Ishikawa (cell line): ENCODE data around the gene SLC9A9.

Experiments used
- CEBPB ChIP-seq: IDR thresholded peaks from 2 replicates; pipeline ENCODE4 v1.6.1; 2012
- CREB1 ChIP-seq: IDR thresholded peaks from 2 replicates; pipeline ENCODE4 v1.6.1; 2012; ENCODE audit warnings: low read depth
- EGR1 ChIP-seq: IDR thresholded peaks from 2 replicates; pipeline ENCODE4 v1.6.1; 2012
- EP300 ChIP-seq: IDR thresholded peaks from 2 replicates; pipeline ENCODE4 v1.6.1; 2012; ENCODE audit warnings: borderline replicate concordance
- FOXM1 ChIP-seq: IDR thresholded peaks from 2 replicates; pipeline ENCODE4 v1.6.1; 2012; ENCODE audit warnings: low read depth, borderline replicate concordance
- NFIC ChIP-seq: IDR thresholded peaks from 2 replicates; pipeline ENCODE4 v1.6.1; 2012
- RAD21 ChIP-seq: IDR thresholded peaks from 2 replicates; pipeline ENCODE4 v1.6.1; 2012; ENCODE audit warnings: low read depth
- TAF1 ChIP-seq: IDR thresholded peaks from 2 replicates; pipeline ENCODE4 v1.6.1; 2012; ENCODE audit warnings: low read depth, mild to moderate bottlenecking
- TCF12 ChIP-seq: IDR thresholded peaks from 2 replicates; pipeline ENCODE4 v1.6.1; 2012; ENCODE audit warnings: low read depth
- TEAD4 ChIP-seq: IDR thresholded peaks from 2 replicates; pipeline ENCODE4 v1.6.1; 2012
- USF1 ChIP-seq: IDR thresholded peaks from 2 replicates; pipeline ENCODE4 v1.6.1; 2012
- YY1 ChIP-seq: IDR thresholded peaks from 2 replicates; pipeline ENCODE4 v1.6.1; 2012; ENCODE audit warnings: low read depth
- ZBTB7A ChIP-seq: IDR thresholded peaks from 2 replicates; pipeline ENCODE4 v1.6.1; 2012; ENCODE audit warnings: low read depth
- TF ChIP-seq, protein P1 (sequence below): IDR thresholded peaks from 2 replicates; pipeline ENCODE4 v1.6.1; 2012; ENCODE audit warnings: low read depth, mild to moderate bottlenecking
- TF ChIP-seq, protein P2 (sequence below): IDR thresholded peaks from 2 replicates; pipeline ENCODE4 v1.6.1; 2012

SLC9A9 gene

GRCh38 chr3:143358155-143358792 lies 490.0 kb downstream of the SLC9A9 start:
- TF ChIP-seq EP300 (no peak), EGR1 (no peak), ZBTB7A (no peak), TCF12 (no peak), YY1 (no peak), NFIC (no peak), TEAD4 (no peak), CEBPB (no peak), RAD21 (no peak), USF1 (no peak), TAF1 (no peak), FOXM1 (no peak), CREB1 (no peak)
- TF ChIP-seq, protein P1, sequence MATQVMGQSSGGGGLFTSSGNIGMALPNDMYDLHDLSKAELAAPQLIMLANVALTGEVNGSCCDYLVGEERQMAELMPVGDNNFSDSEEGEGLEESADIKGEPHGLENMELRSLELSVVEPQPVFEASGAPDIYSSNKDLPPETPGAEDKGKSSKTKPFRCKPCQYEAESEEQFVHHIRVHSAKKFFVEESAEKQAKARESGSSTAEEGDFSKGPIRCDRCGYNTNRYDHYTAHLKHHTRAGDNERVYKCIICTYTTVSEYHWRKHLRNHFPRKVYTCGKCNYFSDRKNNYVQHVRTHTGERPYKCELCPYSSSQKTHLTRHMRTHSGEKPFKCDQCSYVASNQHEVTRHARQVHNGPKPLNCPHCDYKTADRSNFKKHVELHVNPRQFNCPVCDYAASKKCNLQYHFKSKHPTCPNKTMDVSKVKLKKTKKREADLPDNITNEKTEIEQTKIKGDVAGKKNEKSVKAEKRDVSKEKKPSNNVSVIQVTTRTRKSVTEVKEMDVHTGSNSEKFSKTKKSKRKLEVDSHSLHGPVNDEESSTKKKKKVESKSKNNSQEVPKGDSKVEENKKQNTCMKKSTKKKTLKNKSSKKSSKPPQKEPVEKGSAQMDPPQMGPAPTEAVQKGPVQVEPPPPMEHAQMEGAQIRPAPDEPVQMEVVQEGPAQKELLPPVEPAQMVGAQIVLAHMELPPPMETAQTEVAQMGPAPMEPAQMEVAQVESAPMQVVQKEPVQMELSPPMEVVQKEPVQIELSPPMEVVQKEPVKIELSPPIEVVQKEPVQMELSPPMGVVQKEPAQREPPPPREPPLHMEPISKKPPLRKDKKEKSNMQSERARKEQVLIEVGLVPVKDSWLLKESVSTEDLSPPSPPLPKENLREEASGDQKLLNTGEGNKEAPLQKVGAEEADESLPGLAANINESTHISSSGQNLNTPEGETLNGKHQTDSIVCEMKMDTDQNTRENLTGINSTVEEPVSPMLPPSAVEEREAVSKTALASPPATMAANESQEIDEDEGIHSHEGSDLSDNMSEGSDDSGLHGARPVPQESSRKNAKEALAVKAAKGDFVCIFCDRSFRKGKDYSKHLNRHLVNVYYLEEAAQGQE: no peak
- TF ChIP-seq, protein P2, sequence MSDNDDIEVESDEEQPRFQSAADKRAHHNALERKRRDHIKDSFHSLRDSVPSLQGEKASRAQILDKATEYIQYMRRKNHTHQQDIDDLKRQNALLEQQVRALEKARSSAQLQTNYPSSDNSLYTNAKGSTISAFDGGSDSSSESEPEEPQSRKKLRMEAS: no peak

GRCh38 chr3:143357700-143358099 lies 490.6 kb downstream of the SLC9A9 start:
- TF ChIP-seq RAD21 (no peak), CREB1 (no peak), NFIC (no peak)
- TF ChIP-seq, protein P2: no peak

DNA sequence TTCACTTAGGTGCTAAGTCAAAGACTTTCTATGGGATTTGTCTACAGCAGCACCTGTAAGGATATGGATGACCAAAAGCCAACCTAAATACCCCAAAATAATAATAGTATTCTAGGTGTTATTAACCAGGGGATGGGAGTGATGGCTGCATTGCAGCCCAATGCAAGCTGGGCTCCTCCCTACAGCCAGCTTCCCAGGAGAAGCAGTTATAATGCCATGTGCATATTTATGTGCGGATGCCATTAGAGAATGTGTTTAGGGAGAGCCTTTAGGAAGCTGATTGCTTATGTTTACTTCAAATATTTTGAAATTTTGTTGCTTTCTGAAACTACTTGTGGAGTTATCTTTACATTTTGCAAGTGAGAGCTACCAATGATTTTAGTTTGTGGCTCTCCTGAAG lies 491.4 kb downstream of the SLC9A9 start:
- TF ChIP-seq YY1 (no peak), FOXM1 (no peak), USF1 (no peak), TEAD4 (no peak), EGR1 (no peak), CEBPB (no peak), CREB1 (no peak), NFIC (no peak), ZBTB7A (no peak), EP300 (no peak)
- TF ChIP-seq, protein P1: no peak

DNA sequence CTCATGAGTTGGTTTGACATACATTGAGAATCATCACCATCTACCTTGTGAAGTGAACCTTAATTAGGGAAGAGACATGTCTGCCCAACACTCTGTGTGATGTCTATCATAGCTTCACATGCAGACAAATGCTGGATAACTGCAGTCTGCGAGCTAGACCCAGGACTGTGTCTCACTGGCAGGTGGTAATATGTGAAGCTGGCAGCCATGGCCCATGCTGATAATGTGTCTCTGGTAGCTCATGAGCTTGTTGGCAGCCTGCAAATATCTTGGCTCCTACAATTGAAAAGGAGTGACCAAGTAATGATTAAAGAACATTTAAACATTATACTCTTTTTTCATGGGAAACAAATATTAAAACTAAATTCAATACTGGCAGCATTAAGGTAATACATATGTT lies 493.9 kb downstream of the SLC9A9 start:
- no peak for TF ChIP-seq ZBTB7A
- no peak for TF ChIP-seq YY1
- TF ChIP-seq TEAD4: no peak
- TF ChIP-seq CEBPB: no peak
- no peak for TF ChIP-seq NFIC
- no peak for TF ChIP-seq TCF12
- TF ChIP-seq CREB1: no peak
- no peak for TF ChIP-seq TAF1
- TF ChIP-seq RAD21: no peak
- TF ChIP-seq EGR1: no peak
- TF ChIP-seq USF1: no peak

DNA sequence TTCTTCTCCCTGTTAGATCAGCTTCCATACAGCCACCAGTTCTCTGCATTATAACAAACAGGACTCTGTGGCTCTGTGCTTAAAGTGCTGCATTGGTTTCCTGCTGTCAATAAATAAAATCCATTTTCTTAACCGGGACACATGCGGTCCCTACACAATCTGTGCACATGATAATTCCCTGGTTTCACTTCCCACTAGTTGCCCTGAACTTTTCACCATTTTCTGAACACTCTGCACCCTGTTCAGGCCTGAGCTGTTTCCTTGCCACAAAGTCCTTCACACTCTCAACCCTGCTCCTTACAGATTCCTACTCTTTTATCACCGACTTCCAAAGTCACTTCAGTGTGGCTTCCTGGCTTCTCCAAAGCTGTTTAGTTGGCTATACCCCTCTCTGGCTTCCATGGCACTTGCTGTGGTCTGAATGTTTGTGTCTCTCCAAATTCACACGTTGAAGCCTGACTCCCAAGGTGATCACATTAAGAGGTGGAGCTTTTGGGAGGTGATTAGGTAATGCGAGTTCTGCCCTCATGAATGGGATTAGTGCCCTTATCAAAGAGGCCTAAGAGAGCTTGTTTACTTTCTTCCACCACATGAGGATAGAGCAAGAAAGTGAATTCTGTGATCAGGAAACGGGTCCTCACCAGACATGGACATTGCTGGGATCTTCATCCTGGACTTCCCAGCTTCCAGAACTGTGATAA lies 495.3 kb downstream of the SLC9A9 start:
- TF ChIP-seq, protein P1: no peak
- TF ChIP-seq NFIC: no peak
- TF ChIP-seq FOXM1: no peak
- TF ChIP-seq ZBTB7A: no peak
- TF ChIP-seq CEBPB: no peak
- no peak for TF ChIP-seq RAD21
- no peak for TF ChIP-seq TAF1
- no peak for TF ChIP-seq TCF12
- TF ChIP-seq CREB1: no peak
- no peak for TF ChIP-seq USF1
- no peak for TF ChIP-seq EGR1
- no peak for TF ChIP-seq YY1
- TF ChIP-seq EP300: no peak
- no peak for TF ChIP-seq TEAD4
- TF ChIP-seq, protein P2: no peak
